Ascending aorta (tissue), 2 donors: ENCODE data around the gene UBE3A. TPM values are rescaled to one million over a fixed set of nuclear protein-coding genes. Genes with fewer than 3 reads are reported as not detected.

Experiments used
- DNase-seq, 2 donors: peaks; one replicate each; pipeline ENCODE4 v3.0.0-alpha.2; 2019; ENCODE audit warnings: low spot score in 2 of 2
- H3K27ac ChIP-seq, 2 donors: fragments of 200-600 bp; sonication (generic); one replicate each; pipeline ENCODE4 v1.5.1; 2016 to 2017; ENCODE audit warnings: mild to moderate bottlenecking in 1 of 2
- H3K27me3 ChIP-seq: fragments of 200-600 bp; sonication (generic); one replicate; pipeline ENCODE4 v1.5.1; 2017
- H3K36me3 ChIP-seq, 2 donors: fragments of 200-600 bp; sonication (generic); one replicate each; pipeline ENCODE4 v1.5.1; 2016
- H3K4me1 ChIP-seq, 2 donors: fragments of 200-600 bp; sonication (generic); one replicate each; pipeline ENCODE4 v1.5.1; 2016 to 2017; ENCODE audit warnings: mild to moderate bottlenecking in 1 of 2
- H3K4me3 ChIP-seq, 2 donors: fragments of 200-600 bp; sonication (generic); one replicate each; pipeline ENCODE4 v1.5.1; 2016 to 2017; ENCODE audit warnings: mild to moderate bottlenecking in 1 of 2
- H3K9me3 ChIP-seq, 2 donors: fragments of 200-600 bp; sonication (generic); one replicate each; pipeline ENCODE4 v1.5.1; 2016
- intact Hi-C: fragments of 100-400 bp; cut with DNase I; formaldehyde crosslinking; loops from one replicate; pipeline ENCODE4 v1.15.1; 2023
- total RNA-seq: library from RNA; depleted of rRNA; stranded (reverse); fragments of >200 nt; gene quantifications from one replicate; pipeline ENCODE4 v1.1.0, GENCODE V29; 2016
- TF ChIP-seq, protein P1 (sequence below), 3 experiments: fragments of 200-600 bp in 2 of 3; fragments of 450-650 bp in 1 of 3; sonication (generic) in 2 of 3; IDR thresholded peaks; one replicate each; pipeline ENCODE4 v1.5.1; 2016 to 2019; ENCODE audit warnings: antibody characterized with exemption in 3 of 3, mild to moderate bottlenecking in 1 of 3, moderate library complexity in 1 of 3

UBE3A gene
- total RNA-seq, 1 donor from 2014 or later: 34.1 TPM

DNA sequence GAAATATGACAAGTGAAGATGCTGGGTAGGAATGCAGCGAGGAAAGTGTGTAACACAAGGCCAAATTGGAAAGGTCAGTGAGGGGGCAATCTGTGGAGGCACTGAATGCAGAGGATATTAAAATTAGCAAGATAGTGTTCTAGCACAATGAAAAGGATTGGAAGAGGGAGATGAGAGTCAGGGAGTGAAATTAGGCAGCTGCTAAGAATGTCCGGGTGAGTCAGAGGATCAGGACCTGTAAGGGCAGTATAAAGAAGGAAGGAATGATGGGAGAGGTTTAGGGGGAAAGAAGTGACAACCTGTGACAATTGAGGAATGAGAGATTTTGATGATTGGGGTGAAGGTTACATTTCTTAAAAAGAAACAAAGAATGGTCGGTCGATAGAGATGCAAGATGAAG, 103.5 kb downstream of the UBE3A start:
- Histone ChIP-seq H3K9me3 (no peaks in the 10 kb centered on the region), H3K36me3 (peaks cover 22 to 53% of the 10 kb centered on the region in 2 donors), H3K27ac (no peak overlapping the region), H3K27me3 (no peaks in the 10 kb centered on the region), H3K4me1 (no peaks in the 10 kb centered on the region), H3K4me3 (no peak overlapping the region)
- DNase-seq: no peak
- intact Hi-C loops: no loop called here
- TF ChIP-seq, protein P1, sequence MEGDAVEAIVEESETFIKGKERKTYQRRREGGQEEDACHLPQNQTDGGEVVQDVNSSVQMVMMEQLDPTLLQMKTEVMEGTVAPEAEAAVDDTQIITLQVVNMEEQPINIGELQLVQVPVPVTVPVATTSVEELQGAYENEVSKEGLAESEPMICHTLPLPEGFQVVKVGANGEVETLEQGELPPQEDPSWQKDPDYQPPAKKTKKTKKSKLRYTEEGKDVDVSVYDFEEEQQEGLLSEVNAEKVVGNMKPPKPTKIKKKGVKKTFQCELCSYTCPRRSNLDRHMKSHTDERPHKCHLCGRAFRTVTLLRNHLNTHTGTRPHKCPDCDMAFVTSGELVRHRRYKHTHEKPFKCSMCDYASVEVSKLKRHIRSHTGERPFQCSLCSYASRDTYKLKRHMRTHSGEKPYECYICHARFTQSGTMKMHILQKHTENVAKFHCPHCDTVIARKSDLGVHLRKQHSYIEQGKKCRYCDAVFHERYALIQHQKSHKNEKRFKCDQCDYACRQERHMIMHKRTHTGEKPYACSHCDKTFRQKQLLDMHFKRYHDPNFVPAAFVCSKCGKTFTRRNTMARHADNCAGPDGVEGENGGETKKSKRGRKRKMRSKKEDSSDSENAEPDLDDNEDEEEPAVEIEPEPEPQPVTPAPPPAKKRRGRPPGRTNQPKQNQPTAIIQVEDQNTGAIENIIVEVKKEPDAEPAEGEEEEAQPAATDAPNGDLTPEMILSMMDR (IDR thresholded peaks at IDR 0.05): no peak

GRCh38 chr15:25333049-25333448, 105.8 kb downstream of the UBE3A start:
- Histone ChIP-seq H3K4me1 (no peaks in the 10 kb centered on the region), H3K4me3 (no peak overlapping the region), H3K9me3 (no peaks in the 10 kb centered on the region), H3K27ac (no peak overlapping the region), H3K27me3 (no peaks in the 10 kb centered on the region), H3K36me3 (peaks cover 11 to 30% of the 10 kb centered on the region in 2 donors)
- no peak for DNase-seq
- intact Hi-C loops: no loop called here
- TF ChIP-seq, protein P1 (IDR thresholded peaks at IDR 0.05): no peak

DNA sequence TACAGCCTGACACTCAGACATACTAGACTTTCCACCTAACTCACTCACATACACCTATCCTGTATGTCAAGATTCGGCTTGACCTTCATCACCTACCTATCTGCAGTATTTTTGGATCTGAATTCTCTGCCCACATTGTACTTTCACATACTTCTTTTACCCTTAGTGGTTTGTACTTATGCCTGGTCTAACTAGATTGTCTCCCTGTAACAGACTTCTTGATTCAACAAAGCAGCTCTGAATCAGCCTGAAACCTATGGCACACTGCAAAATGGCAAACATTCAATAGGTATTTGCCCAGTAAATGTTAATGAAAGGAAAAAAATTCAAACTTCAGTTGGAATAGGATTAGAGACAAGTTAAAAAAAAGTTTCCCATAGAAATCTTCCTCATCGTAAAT, 106.5 kb downstream of the UBE3A start:
- Histone ChIP-seq H3K27me3 (no peaks in the 10 kb centered on the region), H3K9me3 (no peaks in the 10 kb centered on the region)
- TF ChIP-seq, protein P1 (IDR thresholded peaks at IDR 0.05): no peak

DNA sequence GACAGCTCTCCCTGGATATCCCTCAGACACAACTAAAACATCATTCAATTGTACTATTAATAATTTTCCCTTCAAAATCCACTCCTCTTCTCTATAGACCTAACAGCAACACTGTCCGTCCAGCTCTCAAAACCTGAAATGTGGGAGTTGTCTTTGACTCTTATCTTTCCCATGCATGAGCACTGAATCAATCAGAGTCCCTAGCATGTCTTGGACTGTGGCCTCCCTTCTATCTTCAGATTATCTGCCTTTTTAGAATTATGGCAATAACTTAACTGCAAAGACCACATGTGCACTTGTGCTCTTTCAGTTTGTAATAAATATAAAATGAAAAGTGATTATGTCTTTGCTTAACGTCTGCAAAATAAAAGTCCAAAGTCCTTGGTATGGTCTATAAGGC, 107.0 kb downstream of the UBE3A start:
- TF ChIP-seq, protein P1 (IDR thresholded peaks at IDR 0.05): no peak
- DNase-seq: no peak
- no peak overlapping the region for H3K4me3 ChIP-seq
- peaks cover 4 to 18% of the 10 kb centered on the region in 2 donors for H3K36me3 ChIP-seq
- no peak overlapping the region for H3K27ac ChIP-seq
- intact Hi-C loops: no loop called here
- H3K27me3 ChIP-seq: no peaks in the 10 kb centered on the region
- H3K4me1 ChIP-seq: no peaks in the 10 kb centered on the region
- no peaks in the 10 kb centered on the region for H3K9me3 ChIP-seq

More for the DNA sequence above, 106.5 kb downstream of the UBE3A start:
- H3K36me3 ChIP-seq: peaks cover 4 to 23% of the 10 kb centered on the region in 2 donors
- no peak overlapping the region for H3K4me3 ChIP-seq
- no peak overlapping the region for H3K27ac ChIP-seq
- intact Hi-C loops: no loop called here
- DNase-seq: no peak
- H3K4me1 ChIP-seq: no peaks in the 10 kb centered on the region

- intact Hi-C loops: no loop called here
- H3K27me3 ChIP-seq: no peaks in the 10 kb centered on the region
- TF ChIP-seq, protein P1 (IDR thresholded peaks at IDR 0.05): no peak
- H3K9me3 ChIP-seq: no peaks in the 10 kb centered on the region
- H3K27ac ChIP-seq: no peak overlapping the region
- H3K4me1 ChIP-seq: no peaks in the 10 kb centered on the region
- no peak for DNase-seq
- no peak overlapping the region for H3K4me3 ChIP-seq
- peaks cover 4 to 14% of the 10 kb centered on the region in 2 donors for H3K36me3 ChIP-seq
Measured at GRCh38 chr15:25331404-25331803, 107.4 kb downstream of the UBE3A start.

DNA sequence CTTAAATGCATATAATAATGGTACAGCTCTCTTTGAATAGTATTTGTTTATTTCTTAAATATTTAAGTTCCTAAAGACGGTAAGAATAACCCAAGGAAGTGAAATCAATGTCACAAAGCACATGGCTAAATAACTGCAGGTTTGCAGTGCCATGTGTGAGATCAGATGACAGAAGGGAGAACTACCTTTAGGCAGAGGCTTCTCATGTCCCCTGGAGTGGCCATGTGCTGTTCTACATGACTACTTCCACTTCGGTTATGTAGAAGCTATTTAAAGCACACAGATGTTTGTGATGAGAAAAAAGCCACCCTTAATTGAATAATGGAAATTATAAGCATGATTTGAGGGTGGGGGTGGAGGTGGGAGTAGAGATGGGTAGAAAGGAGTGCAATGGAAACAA, 109.1 kb downstream of the UBE3A start:
- Histone ChIP-seq H3K27ac (no peak overlapping the region), H3K9me3 (no peaks in the 10 kb centered on the region), H3K36me3 (peaks cover 0 to 7% of the 10 kb centered on the region in 2 donors), H3K4me1 (no peaks in the 10 kb centered on the region), H3K4me3 (no peak overlapping the region), H3K27me3 (no peaks in the 10 kb centered on the region)
- intact Hi-C loops: no loop called here
- no peak for DNase-seq
- TF ChIP-seq, protein P1 (IDR thresholded peaks at IDR 0.05): no peak
